Measurements from ENCODE around the gene MIGA2. TPM values are rescaled to one million over a fixed set of nuclear protein-coding genes. Genes with fewer than 3 reads are reported as not detected.

The MIGA2 gene
- total and polyA plus RNA-seq, 2 of the 8 experiments (the other 6 are each of a cell fraction or from before 2014, with no cell fraction given) = 24.6 to 39.0 TPM

DNA sequence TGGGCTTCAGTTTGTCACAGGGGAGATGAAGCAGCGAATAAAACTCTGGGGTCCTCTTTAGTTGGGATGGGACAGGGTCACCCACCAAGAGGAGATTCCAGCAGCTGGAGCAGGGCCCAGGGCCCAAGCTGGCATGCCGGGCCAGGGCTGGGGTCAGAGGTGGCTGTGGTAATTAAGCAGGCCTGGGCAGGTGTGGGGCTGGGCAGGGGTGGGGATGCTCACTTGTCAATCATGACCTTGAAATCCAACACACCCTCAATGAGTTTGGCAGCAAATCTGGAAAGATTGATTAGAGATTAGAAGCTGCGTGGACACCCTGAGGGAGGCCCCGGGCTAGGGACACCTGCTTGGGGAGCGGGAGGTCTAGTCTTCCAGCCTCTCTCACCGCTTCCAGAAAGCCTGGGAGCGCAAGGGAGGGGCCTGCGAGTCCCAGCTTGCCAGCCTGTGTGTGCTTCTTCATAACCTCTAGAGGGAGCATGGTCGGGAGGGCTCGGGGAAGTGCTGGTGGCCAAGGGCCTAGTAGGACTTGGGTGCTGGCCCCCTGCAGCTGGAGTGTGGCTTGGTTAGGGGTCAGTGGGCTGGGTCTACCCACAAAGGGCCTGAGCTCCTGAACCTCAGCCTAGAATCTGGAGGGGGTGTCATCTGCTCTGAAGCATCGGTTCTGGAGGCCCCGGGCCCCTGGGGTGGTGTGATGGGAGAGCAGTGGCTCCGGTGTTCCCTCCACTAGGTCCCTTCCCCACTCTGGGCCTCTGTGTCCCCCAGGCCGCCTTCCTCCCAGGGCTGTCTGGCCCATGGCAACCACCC lies 66.6 kb downstream of the MIGA2 start:
- no peak for FAIRE-seq
- TF ChIP-seq TEAD4 (IDR thresholded peaks at IDR 0.05; ENCODE audit: low read depth, low read length) = no peak
- TF ChIP-seq EZH2 (IDR thresholded peaks at IDR 0.05; ENCODE audit: low read depth, low read length, severe bottlenecking) = no peak
- no peak for TF ChIP-seq NRF1 (IDR thresholded peaks at IDR 0.05; ENCODE audit: low read depth, low read length)
- no peak for TF ChIP-seq EP300 (IDR thresholded peaks at IDR 0.05; ENCODE audit: borderline replicate concordance in 1 of 2, low read depth in 2 of 2, low read length in 2 of 2)
- no peak for TF ChIP-seq JUND (IDR thresholded peaks at IDR 0.05; ENCODE audit: low read length)
- TF ChIP-seq, protein P1, sequence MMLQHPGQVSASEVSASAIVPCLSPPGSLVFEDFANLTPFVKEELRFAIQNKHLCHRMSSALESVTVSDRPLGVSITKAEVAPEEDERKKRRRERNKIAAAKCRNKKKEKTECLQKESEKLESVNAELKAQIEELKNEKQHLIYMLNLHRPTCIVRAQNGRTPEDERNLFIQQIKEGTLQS (IDR thresholded peaks at IDR 0.05; ENCODE audit: insufficient read depth, low read depth, low read length) = no peak
- no peak for TF ChIP-seq FOSL1 (IDR thresholded peaks at IDR 0.05; ENCODE audit: insufficient read depth, low read depth, low read length)
- 0 out of 2 replicates have a peak, but pooled peaks have one; percentile 23 for TF ChIP-seq SP4 (IDR thresholded peaks at IDR 0.05; ENCODE audit: low read length)
- TF ChIP-seq POLR2A (IDR thresholded peaks at IDR 0.05; ENCODE audit: control extremely low read depth in 1 of 2, low read depth in 2 of 2, low read length in 2 of 2) = no peak
- TF ChIP-seq RBBP5 (IDR thresholded peaks at IDR 0.05; ENCODE audit: borderline replicate concordance, low read depth, low read length) = no peak
- no peak for TF ChIP-seq YY1 (IDR thresholded peaks at IDR 0.05; ENCODE audit: low read depth, low read length)
- no peak for TF ChIP-seq CEBPB (IDR thresholded peaks at IDR 0.05; ENCODE audit: low read depth, low read length)

More for the DNA sequence above, 66.6 kb downstream of the MIGA2 start:
- Histone ChIP-seq H3K4me3 (ENCODE audit: extremely low read depth in 1 of 4, insufficient read depth in 2 of 4, low read depth in 3 of 4, low read length in 4 of 4) (no peak overlapping the region), H3K9me3 (ENCODE audit: insufficient read depth in 2 of 2, low read depth in 1 of 2, low read length in 1 of 2) (no peaks in the 10 kb centered on the region), H3K27me3 (replicated peaks in 1 of 4; ENCODE audit: control insufficient read depth in 3 of 4, extremely low read depth in 1 of 4, insufficient read depth in 3 of 4, low read length in 3 of 4) (peaks cover 0 to 6% (median 4%) of the 10 kb centered on the region in 4 experiments; a peak in 4 of 7 replicates), H4K5ac (ENCODE audit: insufficient read length, low read depth, low read length) (no peak overlapping the region), H3K23me2 (ENCODE audit: low read depth, low read length) (no peaks in the 10 kb centered on the region), H3K56ac (replicated peaks; ENCODE audit: insufficient read length, low read depth, low read length) (no peak overlapping the region), H2AFZ (ENCODE audit: low read length) (no peak overlapping the region), H4K91ac (replicated peaks; ENCODE audit: insufficient read length, low read length) (no peak overlapping the region), H3K79me1 (ENCODE audit: low read depth, low read length) (no peaks in the 10 kb centered on the region), H4K20me1 (replicated peaks in 1 of 2; ENCODE audit: control insufficient read depth in 1 of 2, insufficient read depth in 2 of 2, low read length in 2 of 2) (no peaks in the 10 kb centered on the region), H3K18ac (ENCODE audit: extremely low read depth, low read length) (no peak overlapping the region), H2AK5ac (ENCODE audit: low read depth, low read length) (no peak overlapping the region), H2BK12ac (ENCODE audit: low read depth, low read length) (no peak overlapping the region), H3K4me1 (replicated peaks in 1 of 4; ENCODE audit: control insufficient read depth in 3 of 4, insufficient read depth in 4 of 4, low read length in 3 of 4) (peaks cover 0 to 5% (median 1%) of the 10 kb centered on the region in 4 experiments; a peak in 2 of 7 replicates), H3K9ac (replicated peaks in 1 of 4; ENCODE audit: extremely low read depth in 1 of 4, low read depth in 3 of 4, low read length in 3 of 4) (no peak overlapping the region), H3K27ac (ENCODE audit: low read depth, low read length) (no peak overlapping the region), H3K23ac (ENCODE audit: insufficient read length) (no peak overlapping the region), H2BK5ac (ENCODE audit: low read depth, low read length) (no peak overlapping the region), H2BK120ac (replicated peaks; ENCODE audit: low read depth, low read length) (no peak overlapping the region), H2BK20ac (ENCODE audit: low read length) (no peak overlapping the region), H4K8ac (ENCODE audit: extremely low read depth, insufficient read depth, low read length) (no peak overlapping the region), H3K14ac (ENCODE audit: insufficient read length) (no peak overlapping the region), H3K4ac (replicated peaks; ENCODE audit: insufficient read length, low read depth, low read length) (no peak overlapping the region), H3K79me2 (ENCODE audit: control insufficient read depth in 1 of 2, insufficient read depth in 2 of 2, low read length in 2 of 2) (no peaks in the 10 kb centered on the region), H3K36me3 (ENCODE audit: control insufficient read depth in 2 of 4, insufficient read depth in 4 of 4, low read length in 3 of 4) (no peaks in the 10 kb centered on the region), H3K4me2 (ENCODE audit: insufficient read depth in 1 of 2, low read depth in 2 of 2, low read length in 2 of 2) (no peak overlapping the region), H2BK15ac (ENCODE audit: low read length) (no peak overlapping the region)
- DNase-seq (ENCODE audit: low read depth in 1 of 2, low spot score in 2 of 2) = peak in 1 of 2 experiments; percentile 73
- 64% methylated on average over 14 of the region's 14 CpGs; no CpG with 5 or more reads in 1 of the 2 experiments for WGBS, 2 experiments (ENCODE audit: extremely low coverage in 1 of 2, insufficient coverage in 1 of 2, insufficient read length in 1 of 2, insufficient replicate concordance in 2 of 2, low coverage in 1 of 2, low lambda C conversion rate in 2 of 2, missing lambda C conversion rate in 1 of 2)
- ChIA-PET CTCF (ENCODE audit: partially characterized antibody) (interaction anchor here (0.8 to 2.0 kb wide), 9 partner anchors 9 to 511 kb away, joined by 3 to 12 read pairs (median 5); no protein-coding TSS in a partner anchor), POLR2A (ENCODE audit: partially characterized antibody) (interaction anchor here (0.6 to 1.0 kb wide), 2 partner anchors 11 to 64 kb away, joined by 3 read pairs; no protein-coding TSS in a partner anchor)

Measured in H1 (cell line).